OCI-M2 (cell line): ENCODE results near the gene BRI3BP.
"Not testable (repeated sequence)": the region's sequence is repeated elsewhere in the genome, so short reads cannot be mapped to it uniquely, and the experiment has no call there.

Source experiments
- DNase-seq: peaks from one replicate; lab custom pipeline; 2025; ENCODE audit not compliant: unreplicated experiment; lab: John Stamatoyannopoulos, UW

The BRI3BP gene

GRCh38 chr12:125021096-125021495 is 27.7 kb downstream of the BRI3BP start:
- DNase-seq: no peak

GRCh38 chr12:125021771-125022170 is 28.3 kb downstream of the BRI3BP start:
- no peak for DNase-seq

GRCh38 chr12:125023065-125023464 is 29.6 kb downstream of the BRI3BP start:
- no peak for DNase-seq

- DNase-seq: no peak
These were observed 31.6 kb downstream of the BRI3BP start for GRCh38 chr12:125024949-125025563.

- DNase-seq: no peak
These were observed 32.3 kb downstream of the BRI3BP start for GRCh38 chr12:125025606-125026235.

GRCh38 chr12:125028106-125028505 is 34.7 kb downstream of the BRI3BP start:
- DNase-seq: no peak

- DNase-seq: no peak
These were observed 36.4 kb downstream of the BRI3BP start for GRCh38 chr12:125029761-125030358.

- not testable (repeated sequence) for DNase-seq
These were observed 38.0 kb downstream of the BRI3BP start for GRCh38 chr12:125031471-125031870.

GRCh38 chr12:125032466-125033152 is 39.2 kb downstream of the BRI3BP start:
- DNase-seq: no peak

GRCh38 chr12:125033288-125033687 is 39.8 kb downstream of the BRI3BP start:
- DNase-seq: no peak

- no peak for DNase-seq
These were observed 45.7 kb downstream of the BRI3BP start for GRCh38 chr12:125038976-125039625.

GRCh38 chr12:125049093-125049458 is 55.6 kb downstream of the BRI3BP start:
- DNase-seq: no peak

- DNase-seq: no peak
These were observed 57.0 kb downstream of the BRI3BP start for GRCh38 chr12:125050446-125050845.

GRCh38 chr12:125050868-125051267 is 57.4 kb downstream of the BRI3BP start:
- no peak for DNase-seq

- no peak for DNase-seq
These were observed 60.4 kb downstream of the BRI3BP start for GRCh38 chr12:125053821-125054220.

GRCh38 chr12:125055591-125055990 is 62.1 kb downstream of the BRI3BP start:
- no peak for DNase-seq

GRCh38 chr12:125056306-125056705 is 62.9 kb downstream of the BRI3BP start:
- no peak for DNase-seq

- DNase-seq: no peak
These were observed 64.3 kb downstream of the BRI3BP start for GRCh38 chr12:125057708-125058107.

GRCh38 chr12:125061229-125061628 is 67.8 kb downstream of the BRI3BP start:
- DNase-seq: no peak

- not testable (repeated sequence) for DNase-seq
These were observed 70.1 kb downstream of the BRI3BP start for GRCh38 chr12:125063522-125063921.

GRCh38 chr12:125064492-125064891 is 71.0 kb downstream of the BRI3BP start:
- DNase-seq: no peak
